ENCODE results near the gene NDUFB6. TPM values are rescaled to one million over a fixed set of nuclear protein-coding genes. Genes with fewer than 3 reads are reported as not detected.

The NDUFB6 gene
- total and polyA plus RNA-seq, 10 of the 15 experiments (the other 5 are each of a cell fraction or from before 2014, with no cell fraction given): 26.3 to 269 (median 61.4) TPM

- Histone ChIP-seq H3K27ac (ENCODE audit: control insufficient read depth, insufficient read depth) (no peak overlapping the region), H3K27me3 (replicated peaks in 1 of 2; ENCODE audit: control insufficient read depth in 2 of 2, insufficient read depth in 2 of 2, low read length in 1 of 2) (no peaks in the 10 kb centered on the region), H3K9me3 (replicated peaks; ENCODE audit: control insufficient read depth, insufficient read depth, low read length) (no peaks in the 10 kb centered on the region), H3K36me3 (ENCODE audit: control insufficient read depth in 2 of 2, insufficient read depth in 2 of 2, low read length in 1 of 2) (no peaks in the 10 kb centered on the region; a peak in 1 of 4 replicates), H3K4me1 (ENCODE audit: control insufficient read depth, insufficient read depth, low read length) (peaks cover 4% of the 10 kb centered on the region; the same call in 1 of the 2 replicates), H3K4me2 (ENCODE audit: control insufficient read depth, insufficient read depth) (no peak overlapping the region; the same call in 1 of the 2 replicates), H3K9ac (ENCODE audit: control insufficient read depth, insufficient read depth, low read length) (no peak overlapping the region), H4K20me1 (ENCODE audit: control insufficient read depth, insufficient read depth) (no peaks in the 10 kb centered on the region), H2AFZ (ENCODE audit: control insufficient read depth, low read depth, low read length) (peak overlapping the region; percentile 95), H3K79me2 (ENCODE audit: control insufficient read depth, insufficient read depth, low read length) (peaks cover 32% of the 10 kb centered on the region), H3K4me3 (peak overlapping the region; percentile 85; the same call in 1 of the 2 replicates)
- intact Hi-C loops (cut with micrococcal nuclease; ENCODE audit: unreplicated experiment): loop anchor here (1.0 to 5.0 kb wide), 3 partner anchors 49 to 427 kb away; partner anchors contain the start of gene APTX
- no peak for DNase-seq (ENCODE audit: low read depth, low spot score)
- ChIA-PET SMC1A (ENCODE audit: uncharacterized antibody, unreplicated experiment) (interaction anchor here (0.8 to 4.0 kb wide), 10 partner anchors 7 to 394 kb away, joined by 3 to 100 read pairs (median 7); partner anchors contain the start of gene RIGI), RAD21 (ENCODE audit: unreplicated experiment) (interaction anchor here (1.6 to 12.1 kb wide), 4 partner anchors 23 to 197 kb away, joined by 5 to 368 read pairs (median 40); partner anchors contain the start of genes RIGI, SMIM27 and TOPORS), POLR2A (interaction anchor here (0.7 to 2.1 kb wide), 3 partner anchors 24 to 195 kb away, joined by 3 to 12 read pairs (median 3); no protein-coding TSS in a partner anchor), CTCF (interaction anchor here (0.8 to 4.2 kb wide), 11 partner anchors 8 to 394 kb away, joined by 3 to 182 read pairs (median 25); partner anchors contain the start of genes ACO1, SMIM27 and TOPORS)
- 95% methylated on average over 7 of the region's 7 CpGs for WGBS (ENCODE audit: insufficient coverage, insufficient replicate concordance, low lambda C conversion rate, missing lambda C conversion rate)
- no peak for ATAC-seq
- no TSS peak for BruUV-seq (replicated peaks)
- in situ Hi-C loops (cut with MboI): no loop called here
- no peak for FAIRE-seq
- no peak for TF ChIP-seq EED (IDR thresholded peaks at IDR 0.05; ENCODE audit: low read depth)
- no peak for TF ChIP-seq PAX8 (IDR thresholded peaks at IDR 0.05)
- TF ChIP-seq, protein P1, sequence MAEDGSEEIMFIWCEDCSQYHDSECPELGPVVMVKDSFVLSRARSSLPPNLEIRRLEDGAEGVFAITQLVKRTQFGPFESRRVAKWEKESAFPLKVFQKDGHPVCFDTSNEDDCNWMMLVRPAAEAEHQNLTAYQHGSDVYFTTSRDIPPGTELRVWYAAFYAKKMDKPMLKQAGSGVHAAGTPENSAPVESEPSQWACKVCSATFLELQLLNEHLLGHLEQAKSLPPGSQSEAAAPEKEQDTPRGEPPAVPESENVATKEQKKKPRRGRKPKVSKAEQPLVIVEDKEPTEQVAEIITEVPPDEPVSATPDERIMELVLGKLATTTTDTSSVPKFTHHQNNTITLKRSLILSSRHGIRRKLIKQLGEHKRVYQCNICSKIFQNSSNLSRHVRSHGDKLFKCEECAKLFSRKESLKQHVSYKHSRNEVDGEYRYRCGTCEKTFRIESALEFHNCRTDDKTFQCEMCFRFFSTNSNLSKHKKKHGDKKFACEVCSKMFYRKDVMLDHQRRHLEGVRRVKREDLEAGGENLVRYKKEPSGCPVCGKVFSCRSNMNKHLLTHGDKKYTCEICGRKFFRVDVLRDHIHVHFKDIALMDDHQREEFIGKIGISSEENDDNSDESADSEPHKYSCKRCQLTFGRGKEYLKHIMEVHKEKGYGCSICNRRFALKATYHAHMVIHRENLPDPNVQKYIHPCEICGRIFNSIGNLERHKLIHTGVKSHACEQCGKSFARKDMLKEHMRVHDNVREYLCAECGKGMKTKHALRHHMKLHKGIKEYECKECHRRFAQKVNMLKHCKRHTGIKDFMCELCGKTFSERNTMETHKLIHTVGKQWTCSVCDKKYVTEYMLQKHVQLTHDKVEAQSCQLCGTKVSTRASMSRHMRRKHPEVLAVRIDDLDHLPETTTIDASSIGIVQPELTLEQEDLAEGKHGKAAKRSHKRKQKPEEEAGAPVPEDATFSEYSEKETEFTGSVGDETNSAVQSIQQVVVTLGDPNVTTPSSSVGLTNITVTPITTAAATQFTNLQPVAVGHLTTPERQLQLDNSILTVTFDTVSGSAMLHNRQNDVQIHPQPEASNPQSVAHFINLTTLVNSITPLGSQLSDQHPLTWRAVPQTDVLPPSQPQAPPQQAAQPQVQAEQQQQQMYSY (CRISPR knock-in tag; IDR thresholded peaks at IDR 0.05): no peak
- TF ChIP-seq IKZF2 (IDR thresholded peaks at IDR 0.05): no peak
- TF ChIP-seq KLF5 (IDR thresholded peaks at IDR 0.05; ENCODE audit: partially characterized antibody): no peak
- no peak for TF ChIP-seq PML (IDR thresholded peaks at IDR 0.05; ENCODE audit: low read length)
- TF ChIP-seq ZNF24 (IDR thresholded peaks at IDR 0.05): no peak
- TF ChIP-seq KDM1A (IDR thresholded peaks at IDR 0.05; ENCODE audit: borderline replicate concordance): no peak
- TF ChIP-seq, protein P2, sequence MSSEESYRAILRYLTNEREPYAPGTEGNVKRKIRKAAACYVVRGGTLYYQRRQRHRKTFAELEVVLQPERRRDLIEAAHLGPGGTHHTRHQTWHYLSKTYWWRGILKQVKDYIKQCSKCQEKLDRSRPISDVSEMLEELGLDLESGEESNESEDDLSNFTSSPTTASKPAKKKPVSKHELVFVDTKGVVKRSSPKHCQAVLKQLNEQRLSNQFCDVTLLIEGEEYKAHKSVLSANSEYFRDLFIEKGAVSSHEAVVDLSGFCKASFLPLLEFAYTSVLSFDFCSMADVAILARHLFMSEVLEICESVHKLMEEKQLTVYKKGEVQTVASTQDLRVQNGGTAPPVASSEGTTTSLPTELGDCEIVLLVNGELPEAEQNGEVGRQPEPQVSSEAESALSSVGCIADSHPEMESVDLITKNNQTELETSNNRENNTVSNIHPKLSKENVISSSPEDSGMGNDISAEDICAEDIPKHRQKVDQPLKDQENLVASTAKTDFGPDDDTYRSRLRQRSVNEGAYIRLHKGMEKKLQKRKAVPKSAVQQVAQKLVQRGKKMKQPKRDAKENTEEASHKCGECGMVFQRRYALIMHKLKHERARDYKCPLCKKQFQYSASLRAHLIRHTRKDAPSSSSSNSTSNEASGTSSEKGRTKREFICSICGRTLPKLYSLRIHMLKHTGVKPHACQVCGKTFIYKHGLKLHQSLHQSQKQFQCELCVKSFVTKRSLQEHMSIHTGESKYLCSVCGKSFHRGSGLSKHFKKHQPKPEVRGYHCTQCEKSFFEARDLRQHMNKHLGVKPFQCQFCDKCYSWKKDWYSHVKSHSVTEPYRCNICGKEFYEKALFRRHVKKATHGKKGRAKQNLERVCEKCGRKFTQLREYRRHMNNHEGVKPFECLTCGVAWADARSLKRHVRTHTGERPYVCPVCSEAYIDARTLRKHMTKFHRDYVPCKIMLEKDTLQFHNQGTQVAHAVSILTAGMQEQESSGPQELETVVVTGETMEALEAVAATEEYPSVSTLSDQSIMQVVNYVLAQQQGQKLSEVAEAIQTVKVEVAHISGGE (CRISPR knock-in tag; IDR thresholded peaks at IDR 0.05): no peak
- no peak for TF ChIP-seq FOS (IDR thresholded peaks at IDR 0.05; ENCODE audit: borderline replicate concordance, extremely low read depth, insufficient read length)
- no peak for TF ChIP-seq BACH1 (IDR thresholded peaks at IDR 0.05; ENCODE audit: borderline replicate concordance)
- no peak for TF ChIP-seq NFYB (IDR thresholded peaks at IDR 0.05; ENCODE audit: insufficient read depth, low read depth, low read length)
- no peak for TF ChIP-seq USF2 (IDR thresholded peaks at IDR 0.05; ENCODE audit: borderline replicate concordance, low read depth, low read length)
- no peak for TF ChIP-seq MXI1 (IDR thresholded peaks at IDR 0.05; ENCODE audit: low read depth, low read length)
- TF ChIP-seq YBX1 (IDR thresholded peaks at IDR 0.05): no peak
Observed at GRCh38 chr9:32573821-32574220, 862 bp upstream of the NDUFB6 start.

Data from GM12878 (cell line).